Measurements from ENCODE around the gene CCBE1.
A peak's percentile ranks its signal among the peaks of the same experiment; 100 is the strongest.

DNA sequence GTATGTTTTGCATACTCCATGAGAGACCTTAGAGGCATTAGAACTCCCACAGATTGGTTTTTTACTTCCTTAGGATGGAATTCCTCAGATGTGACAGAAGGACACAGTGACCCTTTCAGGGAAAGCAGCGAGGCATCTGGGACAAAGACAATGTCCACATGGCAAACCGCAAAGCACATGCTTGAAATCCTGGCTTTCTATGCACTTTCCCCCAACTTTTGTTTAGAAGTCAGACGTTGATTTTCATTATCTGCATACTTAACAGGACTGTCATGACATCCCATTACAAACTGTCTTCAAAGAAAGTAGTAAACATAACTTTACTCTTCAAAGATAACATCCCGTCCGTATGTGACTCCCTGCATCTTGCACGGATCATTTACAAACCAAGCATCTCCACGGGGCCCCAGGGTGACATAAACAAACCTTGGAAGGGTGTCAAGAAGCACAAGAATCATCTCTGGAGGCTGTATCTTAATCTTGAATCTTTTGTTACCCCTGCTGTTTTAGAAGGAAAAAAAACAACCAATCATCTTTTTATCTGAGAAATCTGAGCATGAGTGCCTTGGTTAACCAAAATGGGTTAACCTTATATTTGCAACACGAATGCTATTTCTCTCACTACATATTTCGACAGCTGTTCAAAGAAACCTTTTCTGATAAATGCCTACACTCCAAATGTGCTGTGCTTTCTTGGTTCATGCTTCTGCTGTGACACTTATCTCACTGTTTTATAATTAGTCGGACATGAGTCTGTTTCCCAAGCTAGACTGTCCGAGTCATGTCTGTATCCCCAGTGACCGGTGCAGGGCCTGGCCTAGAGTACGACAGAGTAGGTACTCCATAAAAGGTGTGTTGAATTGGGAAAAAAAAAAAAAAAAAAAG is 90.8 kb downstream of the CCBE1 start:
- TF ChIP-seq SUZ12 (IDR thresholded peaks at IDR 0.05): no peak
- TF ChIP-seq BHLHE40 (IDR thresholded peaks at IDR 0.05; ENCODE audit: borderline replicate concordance): no peak
- no peak for TF ChIP-seq FOXM1 (IDR thresholded peaks at IDR 0.05; ENCODE audit: borderline replicate concordance)
- TF ChIP-seq PKNOX1 (IDR thresholded peaks at IDR 0.05): no peak
- no peak for TF ChIP-seq SP1 (IDR thresholded peaks at IDR 0.05)
- TF ChIP-seq TARDBP (IDR thresholded peaks at IDR 0.05): no peak
- TF ChIP-seq L3MBTL2 (conservative IDR thresholded peaks at IDR 0.05): 0 out of 2 replicates have a peak, but pooled peaks have one; percentile 17

Data from HEK293T (cell line).